ENCODE measurements around the gene CNTRL. TPM values are rescaled to one million over a fixed set of nuclear protein-coding genes. Genes with fewer than 3 reads are reported as not detected.

Gene CNTRL
- total and polyA plus RNA-seq, 5 donors from 2014 or later, result 12.2 to 135 (median 15.9) TPM

GRCh38 chr9:121199921-121200320 is 125.2 kb downstream of the CNTRL start:
- peaks cover 6% of the 10 kb centered on the region for H3K27me3 Mint-ChIP-seq
- no peaks in the 10 kb centered on the region for H3K36me3 Mint-ChIP-seq
- H3K9me3 ChIP-seq (ENCODE audit: control insufficient read depth in 2 of 2, low read length in 2 of 2), result no peaks in the 10 kb centered on the region
- peak overlapping the region; percentile 93 for H3K27ac ChIP-seq (ENCODE audit: insufficient read depth, low read length, poor library complexity, severe bottlenecking)
- no peaks in the 10 kb centered on the region for H3K36me3 ChIP-seq (ENCODE audit: control insufficient read depth, insufficient read depth, low read length)
- no peaks in the 10 kb centered on the region for H3K27me3 ChIP-seq (ENCODE audit: control insufficient read depth, insufficient read depth, low read length)
- peaks cover 63% of the 10 kb centered on the region for H3K4me1 ChIP-seq (ENCODE audit: control insufficient read depth, insufficient read depth, low read length, poor library complexity, severe bottlenecking)
- H3K4me1 Mint-ChIP-seq, result peaks cover 51 to 73% (median 63%) of the 10 kb centered on the region in 4 donors
- H3K27ac Mint-ChIP-seq, result peak overlapping the region in 2 of 3 donors; percentile 90 to 91
- H3K4me3 ChIP-seq (ENCODE audit: low read depth, low read length), result peak overlapping the region; percentile 86
- ATAC-seq (ENCODE audit: low read depth in 2 of 2) (no peak), DNase-seq (no peak)
- no peaks in the 10 kb centered on the region for H3K9me3 Mint-ChIP-seq
- peak overlapping the region; percentile 94 to 98 (median 96) for H3K4me3 Mint-ChIP-seq

GRCh38 chr9:121200356-121200755 is 125.6 kb downstream of the CNTRL start:
- no peaks in the 10 kb centered on the region for H3K9me3 Mint-ChIP-seq
- peak overlapping the region; percentile 90 to 98 (median 91) for H3K27ac Mint-ChIP-seq
- peaks cover 6% of the 10 kb centered on the region for H3K27me3 Mint-ChIP-seq
- no peaks in the 10 kb centered on the region for H3K36me3 ChIP-seq (ENCODE audit: control insufficient read depth, insufficient read depth, low read length)
- DNase-seq (no peak), ATAC-seq (ENCODE audit: low read depth in 2 of 2) (no peak)
- no peaks in the 10 kb centered on the region for H3K36me3 Mint-ChIP-seq
- H3K4me3 ChIP-seq (ENCODE audit: low read depth, low read length), result peak overlapping the region; percentile 86
- peak overlapping the region; percentile 94 to 98 (median 96) for H3K4me3 Mint-ChIP-seq
- H3K4me1 ChIP-seq (ENCODE audit: control insufficient read depth, insufficient read depth, low read length, poor library complexity, severe bottlenecking), result peaks cover 59% of the 10 kb centered on the region
- H3K4me1 Mint-ChIP-seq, result peaks cover 46 to 69% (median 58%) of the 10 kb centered on the region in 4 donors
- no peaks in the 10 kb centered on the region for H3K9me3 ChIP-seq (ENCODE audit: control insufficient read depth in 2 of 2, low read length in 2 of 2)
- H3K27me3 ChIP-seq (ENCODE audit: control insufficient read depth, insufficient read depth, low read length), result no peaks in the 10 kb centered on the region
- H3K27ac ChIP-seq (ENCODE audit: insufficient read depth, low read length, poor library complexity, severe bottlenecking), result peak overlapping the region; percentile 93

- H3K9me3 Mint-ChIP-seq, result peaks cover 0 to 1% (median 0%) of the 10 kb centered on the region in 7 donors
- no peaks in the 10 kb centered on the region for H3K36me3 ChIP-seq (ENCODE audit: control insufficient read depth, insufficient read depth, low read length)
- H3K9me3 ChIP-seq (ENCODE audit: control insufficient read depth in 2 of 2, low read length in 2 of 2), result no peaks in the 10 kb centered on the region
- H3K27me3 Mint-ChIP-seq, result peaks cover 6% of the 10 kb centered on the region
- ATAC-seq (ENCODE audit: low read depth in 2 of 2) (peak; percentile 7 to 16), DNase-seq (peak; percentile 45 to 50 (median 50))
- peaks cover 38 to 61% (median 51%) of the 10 kb centered on the region in 4 donors for H3K4me1 Mint-ChIP-seq
- H3K27ac ChIP-seq (ENCODE audit: insufficient read depth, low read length, poor library complexity, severe bottlenecking), result peak overlapping the region; percentile 93
- H3K4me3 Mint-ChIP-seq, result peak overlapping the region; percentile 94 to 98 (median 96)
- H3K27me3 ChIP-seq (ENCODE audit: control insufficient read depth, insufficient read depth, low read length), result no peaks in the 10 kb centered on the region
- H3K4me1 ChIP-seq (ENCODE audit: control insufficient read depth, insufficient read depth, low read length, poor library complexity, severe bottlenecking), result peaks cover 50% of the 10 kb centered on the region
- peak overlapping the region; percentile 86 for H3K4me3 ChIP-seq (ENCODE audit: low read depth, low read length)
- peak overlapping the region; percentile 96 to 98 (median 97) for H3K27ac Mint-ChIP-seq
- H3K36me3 Mint-ChIP-seq, result no peaks in the 10 kb centered on the region
Observed at GRCh38 chr9:121201045-121201737, 126.4 kb downstream of the CNTRL start.

- Histone ChIP-seq H3K36me3 (ENCODE audit: control insufficient read depth, insufficient read depth, low read length) (no peaks in the 10 kb centered on the region), H3K4me1 (ENCODE audit: control insufficient read depth, insufficient read depth, low read length, poor library complexity, severe bottlenecking) (peaks cover 45% of the 10 kb centered on the region), H3K4me3 (ENCODE audit: low read depth, low read length) (peak within 1 kb of the TSS; percentile 97), H3K27ac (ENCODE audit: insufficient read depth, low read length, poor library complexity, severe bottlenecking) (peak within 1 kb of the TSS; percentile 93), H3K9me3 (ENCODE audit: control insufficient read depth in 2 of 2, low read length in 2 of 2) (no peaks in the 10 kb centered on the region), H3K27me3 (ENCODE audit: control insufficient read depth, insufficient read depth, low read length) (no peaks in the 10 kb centered on the region)
- Mint-ChIP-seq H3K9me3 (peaks cover 0 to 1% (median 0%) of the 10 kb centered on the region in 7 donors), H3K4me3 (peak within 1 kb of the TSS; percentile 94 to 98 (median 96)), H3K36me3 (no peaks in the 10 kb centered on the region), H3K4me1 (peaks cover 36 to 60% (median 47%) of the 10 kb centered on the region in 4 donors), H3K27ac (peak within 1 kb of the TSS; percentile 96 to 98 (median 97)), H3K27me3 (peaks cover 6% of the 10 kb centered on the region)
- ATAC-seq (ENCODE audit: low read depth in 2 of 2), result peak; percentile 88 to 90
- peak; percentile 99 to 100 (median 100) for DNase-seq
Observed at GRCh38 chr9:121201738-121202533, 127.2 kb downstream of the CNTRL start, which contains the start of gene RAB14. Gene RAB14 (minus strand): TSS chr9:121201869. CDS start chr9:121193412, 8,457 bp downstream.

- Histone ChIP-seq H3K4me1 (ENCODE audit: control insufficient read depth, insufficient read depth, low read length, poor library complexity, severe bottlenecking) (peaks cover 34% of the 10 kb centered on the region), H3K36me3 (ENCODE audit: control insufficient read depth, insufficient read depth, low read length) (no peaks in the 10 kb centered on the region), H3K9me3 (ENCODE audit: control insufficient read depth in 2 of 2, low read length in 2 of 2) (no peaks in the 10 kb centered on the region), H3K27me3 (ENCODE audit: control insufficient read depth, insufficient read depth, low read length) (no peaks in the 10 kb centered on the region), H3K27ac (ENCODE audit: insufficient read depth, low read length, poor library complexity, severe bottlenecking) (no peak overlapping the region), H3K4me3 (ENCODE audit: low read depth, low read length) (no peak overlapping the region)
- Mint-ChIP-seq H3K36me3 (no peaks in the 10 kb centered on the region), H3K27ac (no peak overlapping the region), H3K4me3 (peak overlapping the region in 2 of 4 donors; percentile 23 to 67), H3K4me1 (peaks cover 27 to 52% (median 38%) of the 10 kb centered on the region in 4 donors), H3K27me3 (peaks cover 6% of the 10 kb centered on the region), H3K9me3 (peaks cover 0 to 1% (median 0%) of the 10 kb centered on the region in 7 donors)
- DNase-seq, result peak in 1 of 3 donors; percentile 55
- no peak for ATAC-seq (ENCODE audit: low read depth in 2 of 2)
Observed at GRCh38 chr9:121204121-121204520, 129.4 kb downstream of the CNTRL start.

- no peaks in the 10 kb centered on the region for H3K9me3 ChIP-seq (ENCODE audit: control insufficient read depth in 2 of 2, low read length in 2 of 2)
- H3K27me3 ChIP-seq (ENCODE audit: control insufficient read depth, insufficient read depth, low read length), result no peaks in the 10 kb centered on the region
- H3K4me1 Mint-ChIP-seq, result peaks cover 23 to 47% (median 33%) of the 10 kb centered on the region in 4 donors
- H3K4me1 ChIP-seq (ENCODE audit: control insufficient read depth, insufficient read depth, low read length, poor library complexity, severe bottlenecking), result peaks cover 29% of the 10 kb centered on the region
- H3K36me3 ChIP-seq (ENCODE audit: control insufficient read depth, insufficient read depth, low read length), result no peaks in the 10 kb centered on the region
- no peak overlapping the region for H3K4me3 ChIP-seq (ENCODE audit: low read depth, low read length)
- peaks cover 0 to 1% (median 0%) of the 10 kb centered on the region in 7 donors for H3K9me3 Mint-ChIP-seq
- H3K4me3 Mint-ChIP-seq, result peak overlapping the region in 1 of 4 donors; percentile 67
- no peak for ATAC-seq (ENCODE audit: low read depth in 2 of 2)
- no peak overlapping the region for H3K27ac Mint-ChIP-seq
- DNase-seq, result no peak
- no peak overlapping the region for H3K27ac ChIP-seq (ENCODE audit: insufficient read depth, low read length, poor library complexity, severe bottlenecking)
- H3K27me3 Mint-ChIP-seq, result peaks cover 6% of the 10 kb centered on the region
- H3K36me3 Mint-ChIP-seq, result no peaks in the 10 kb centered on the region
Observed at GRCh38 chr9:121204611-121205010, 129.9 kb downstream of the CNTRL start.

GRCh38 chr9:121206516-121207370 is 132.0 kb downstream of the CNTRL start:
- H3K4me3 Mint-ChIP-seq, result no peak overlapping the region
- Histone ChIP-seq H3K4me1 (ENCODE audit: control insufficient read depth, insufficient read depth, low read length, poor library complexity, severe bottlenecking) (peaks cover 17% of the 10 kb centered on the region), H3K4me3 (ENCODE audit: low read depth, low read length) (peak overlapping the region; percentile 6), H3K9me3 (ENCODE audit: control insufficient read depth in 2 of 2, low read length in 2 of 2) (no peaks in the 10 kb centered on the region), H3K27me3 (ENCODE audit: control insufficient read depth, insufficient read depth, low read length) (no peaks in the 10 kb centered on the region), H3K36me3 (ENCODE audit: control insufficient read depth, insufficient read depth, low read length) (no peaks in the 10 kb centered on the region), H3K27ac (ENCODE audit: insufficient read depth, low read length, poor library complexity, severe bottlenecking) (peak overlapping the region; percentile 18)
- H3K27ac Mint-ChIP-seq, result peak overlapping the region in 1 of 3 donors; percentile 36
- ATAC-seq (ENCODE audit: low read depth in 2 of 2) (no peak), DNase-seq (no peak)
- peaks cover 0 to 1% (median 0%) of the 10 kb centered on the region in 7 donors for H3K9me3 Mint-ChIP-seq
- peaks cover 5% of the 10 kb centered on the region for H3K27me3 Mint-ChIP-seq
- no peaks in the 10 kb centered on the region for H3K36me3 Mint-ChIP-seq
- peaks cover 17 to 37% (median 26%) of the 10 kb centered on the region in 4 donors for H3K4me1 Mint-ChIP-seq
